NCI-H526 (cell line): ENCODE measurements around the gene ANKRD37.

ENCODE experiments used
- DNase-seq, 2 experiments: peaks; one replicate each; lab custom pipeline; 2025; lab: John Stamatoyannopoulos, UW

ANKRD37 gene

GRCh38 chr4:185421366-185422124 is 24.9 kb downstream of the ANKRD37 start:
- DNase-seq = no peak

- peak in 1 of 2 experiments; percentile 32 for DNase-seq
Measured at GRCh38 chr4:185424905-185425646, 28.4 kb downstream of the ANKRD37 start.

- peak; percentile 74 to 85 for DNase-seq
Measured at GRCh38 chr4:185425647-185426352, 29.2 kb downstream of the ANKRD37 start, which contains the start of gene UFSP2. Gene UFSP2, minus strand, starts transcription at chr4:185425964. Its CDS starts 96 bp downstream, at chr4:185425868.

- DNase-seq = no peak
Measured at GRCh38 chr4:185426960-185427688, 30.5 kb downstream of the ANKRD37 start.

- no peak for DNase-seq
Measured at GRCh38 chr4:185429660-185430059, 33.0 kb downstream of the ANKRD37 start.

- DNase-seq = no peak
Measured at GRCh38 chr4:185435466-185435865, 38.8 kb downstream of the ANKRD37 start.

- DNase-seq = no peak
Measured at GRCh38 chr4:185437809-185438208, 41.2 kb downstream of the ANKRD37 start.

- no peak for DNase-seq
Measured at GRCh38 chr4:185441479-185441878, 44.8 kb downstream of the ANKRD37 start.

- no peak for DNase-seq
Measured at GRCh38 chr4:185445209-185445608, 48.6 kb downstream of the ANKRD37 start.
